Hematopoietic multipotent progenitor cell treated with erythropoietin and hydrocortisone succinate and interleukin-3 and kit ligand, for 8 days (in vitro differentiated cells): ENCODE data around the gene OR5K4.

Experiments
- DNase-seq: peaks from one replicate; pipeline ENCODE4 v3.0.0-alpha.2; 2015

Gene OR5K4, protein sequence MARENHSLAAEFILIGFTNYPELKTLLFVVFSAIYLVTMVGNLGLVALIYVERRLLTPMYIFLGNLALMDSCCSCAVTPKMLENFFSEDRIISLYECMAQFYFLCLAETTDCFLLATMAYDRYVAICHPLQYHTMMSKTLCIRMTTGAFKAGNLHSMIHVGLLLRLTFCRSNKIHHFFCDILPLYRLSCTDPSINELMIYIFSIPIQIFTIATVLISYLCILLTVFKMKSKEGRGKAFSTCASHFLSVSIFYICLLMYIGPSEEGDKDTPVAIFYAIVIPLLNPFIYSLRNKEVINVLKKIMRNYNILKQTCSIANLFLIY

GRCh38 chr3:98353554-98353953 lies at the start of gene OR5K4:
OR5K4 (plus strand) TSS chr3:98353854; CDS start chr3:98353854, 0 bp downstream.
- DNase-seq, result no peak

- DNase-seq, result no peak
Observed at GRCh38 chr3:98322101-98322500, 31.6 kb upstream of the OR5K4 start.

DNA sequence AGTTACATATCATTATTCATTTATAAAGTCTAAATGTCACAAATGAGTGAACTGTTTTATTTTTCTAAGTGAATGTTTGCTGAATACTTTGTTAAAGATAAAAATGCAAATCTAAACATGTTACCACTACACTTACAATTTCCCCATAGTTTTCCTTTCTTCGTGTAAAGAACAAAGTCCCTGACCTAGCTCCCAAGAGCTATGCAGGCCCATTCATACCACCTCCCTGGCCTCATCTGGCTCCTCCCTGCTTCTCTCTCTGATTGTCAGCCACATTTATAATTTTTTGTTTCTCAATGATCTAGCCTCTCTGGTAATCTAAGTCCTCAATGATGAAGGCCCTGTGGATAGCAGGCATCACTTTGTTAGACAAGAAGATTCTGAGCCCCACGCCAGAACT lies 31.0 kb upstream of the OR5K4 start:
- no peak for DNase-seq

DNA sequence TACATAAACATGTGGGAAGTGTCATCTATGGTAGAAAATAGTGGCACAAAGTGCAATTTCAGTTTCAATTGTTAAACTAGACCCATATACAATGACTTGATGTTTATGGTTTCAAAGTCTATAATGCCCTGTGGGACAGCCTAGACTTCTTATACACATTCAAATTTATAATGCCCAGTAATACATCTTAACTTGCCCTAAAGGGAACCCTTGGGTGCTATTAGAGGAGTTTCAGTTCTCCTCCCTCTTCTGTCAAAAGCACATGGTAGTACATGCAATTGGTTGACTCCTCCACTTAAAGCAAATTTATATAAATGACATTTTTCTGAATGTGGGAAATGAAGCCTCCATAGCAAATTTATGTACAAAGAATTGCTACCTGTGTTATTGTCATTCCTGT lies 30.2 kb upstream of the OR5K4 start:
- no peak for DNase-seq

- no peak for DNase-seq
Observed at GRCh38 chr3:98325055-98325454, 28.6 kb upstream of the OR5K4 start.

- no peak for DNase-seq
Observed at GRCh38 chr3:98326105-98326893, 27.4 kb upstream of the OR5K4 start.

DNA sequence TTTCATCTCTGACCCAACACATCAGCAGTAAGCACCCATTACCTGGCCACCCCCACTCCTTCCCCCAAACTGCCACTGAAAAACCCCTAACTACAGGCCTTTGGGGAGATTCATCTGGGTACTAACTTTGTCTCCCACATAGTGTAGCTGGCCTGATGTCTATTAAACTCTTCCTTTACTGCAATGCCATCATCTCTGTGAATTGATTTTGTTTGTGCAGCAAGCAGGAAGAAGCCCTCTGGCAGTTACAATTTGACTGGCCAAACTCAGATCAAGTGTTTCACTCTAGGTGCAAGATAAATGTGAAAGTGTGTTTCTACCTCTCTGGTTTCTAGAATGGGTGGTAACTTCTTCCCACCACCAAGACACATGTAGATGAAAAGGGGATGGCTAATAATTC lies 26.7 kb upstream of the OR5K4 start:
- DNase-seq, result no peak

- no peak for DNase-seq
Observed at GRCh38 chr3:98328933-98329332, 24.7 kb upstream of the OR5K4 start.

DNA sequence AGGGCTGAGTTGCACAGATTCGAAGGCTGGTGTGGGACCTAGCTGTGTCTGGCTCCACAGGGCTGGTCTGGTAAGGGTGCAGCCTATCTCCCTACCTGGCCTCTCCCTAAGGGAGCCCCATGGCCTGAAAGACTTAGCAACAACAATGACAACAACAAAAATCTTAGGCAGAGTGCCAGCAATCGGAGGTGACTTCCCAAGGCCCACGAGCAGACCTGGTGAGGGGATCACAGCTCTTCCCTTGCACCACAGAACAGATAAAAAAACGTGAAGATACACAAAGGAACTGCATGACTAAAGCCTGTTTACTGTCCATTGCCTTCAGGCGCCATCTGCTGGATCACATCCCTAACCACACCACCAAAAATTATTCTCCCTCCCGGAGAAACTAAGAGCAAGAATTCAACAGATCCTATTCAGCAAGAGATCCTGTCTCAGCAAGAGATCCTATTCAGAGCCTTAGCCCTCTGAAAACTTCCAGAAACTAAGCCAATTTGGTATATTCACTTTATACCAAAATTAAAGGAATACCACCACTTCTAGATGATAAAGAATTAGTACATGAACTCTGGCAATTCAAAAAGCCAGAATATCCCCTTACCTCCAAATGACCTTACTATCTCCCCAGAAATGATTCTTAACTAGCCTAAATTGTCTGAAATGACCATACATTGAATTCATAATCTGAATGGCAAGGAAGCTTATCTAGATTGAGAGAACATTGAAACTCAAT lies 24.1 kb upstream of the OR5K4 start:
- peak; percentile 57 for DNase-seq

DNA sequence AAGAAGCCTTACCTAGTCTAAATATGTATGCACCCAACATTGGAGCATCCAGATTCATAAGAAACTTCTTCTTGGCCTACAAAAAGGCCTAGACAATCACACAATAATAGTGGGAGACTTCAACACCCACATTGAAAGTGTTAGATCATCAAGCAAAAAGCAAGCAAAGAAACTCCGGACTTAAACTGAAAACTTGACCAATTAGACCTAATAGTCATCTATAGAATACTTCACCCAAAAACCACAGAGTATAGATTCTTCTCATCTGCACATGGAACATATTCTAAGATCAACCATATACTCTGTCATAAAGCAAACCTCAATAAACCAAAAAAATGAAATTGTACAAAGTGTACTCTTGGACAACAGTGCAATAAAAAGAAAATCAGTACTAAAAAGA lies 22.3 kb upstream of the OR5K4 start:
- no peak for DNase-seq

DNA sequence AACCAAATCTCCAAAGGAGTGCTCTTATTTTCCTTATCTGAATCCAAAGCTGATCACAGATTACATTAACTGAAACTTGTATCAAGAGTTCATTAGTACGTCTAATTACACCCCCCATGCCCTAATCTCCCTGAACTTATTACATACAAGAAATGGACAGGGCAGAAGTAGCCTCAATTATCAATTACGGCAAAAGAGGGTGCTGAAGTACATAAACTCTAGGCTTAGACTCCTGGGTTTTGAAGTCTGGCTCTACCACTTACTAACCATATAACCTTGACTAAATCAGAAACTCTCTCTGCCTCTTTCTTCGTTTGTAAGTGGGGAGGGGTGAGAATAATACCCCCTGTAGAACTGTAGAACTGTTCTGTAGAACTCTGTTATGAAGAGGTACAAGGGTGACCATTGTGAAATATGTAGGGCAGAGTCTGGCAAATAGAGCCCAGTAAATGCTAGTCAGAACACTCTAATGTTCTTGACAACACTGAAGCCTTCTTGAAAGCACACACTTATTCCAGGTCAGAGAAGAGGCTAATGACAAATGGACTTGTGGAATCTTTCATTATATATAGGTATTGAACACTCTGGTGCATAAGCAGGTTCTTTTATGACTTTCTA lies 19.6 kb upstream of the OR5K4 start:
- DNase-seq, result no peak

- DNase-seq, result no peak
Observed at GRCh38 chr3:98339031-98339430, 14.6 kb upstream of the OR5K4 start.

- DNase-seq, result no peak
Observed at GRCh38 chr3:98341758-98342157, 11.9 kb upstream of the OR5K4 start.

GRCh38 chr3:98343647-98344507 lies 9.8 kb upstream of the OR5K4 start:
- peak; percentile 65 for DNase-seq

GRCh38 chr3:98350082-98350481 lies 3.6 kb upstream of the OR5K4 start:
- no peak for DNase-seq

GRCh38 chr3:98359250-98359649 lies 5.6 kb downstream of the OR5K4 start:
- no peak for DNase-seq

- peak; percentile 11 for DNase-seq
Observed at GRCh38 chr3:98359993-98360675, 6.5 kb downstream of the OR5K4 start.

DNA sequence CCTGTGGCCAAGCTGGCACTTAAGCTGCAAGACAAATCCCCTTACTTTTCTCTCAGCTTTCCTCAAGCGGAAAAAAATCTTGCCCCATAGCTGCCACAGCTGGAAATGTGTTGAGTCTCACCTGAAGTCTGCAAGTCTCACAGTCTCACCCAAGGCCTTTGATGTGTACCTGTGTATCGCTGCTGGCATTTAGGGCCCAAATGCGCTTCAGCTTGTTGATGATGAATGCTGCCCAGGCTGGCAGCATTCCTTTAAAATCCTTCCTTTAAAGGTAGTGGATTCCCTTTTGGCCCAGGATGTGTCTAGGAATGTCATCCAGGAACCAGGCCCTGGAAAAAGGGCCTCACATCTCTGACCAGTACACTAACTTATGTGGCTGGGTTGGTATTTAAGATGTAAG lies 7.0 kb downstream of the OR5K4 start:
- no peak for DNase-seq

DNA sequence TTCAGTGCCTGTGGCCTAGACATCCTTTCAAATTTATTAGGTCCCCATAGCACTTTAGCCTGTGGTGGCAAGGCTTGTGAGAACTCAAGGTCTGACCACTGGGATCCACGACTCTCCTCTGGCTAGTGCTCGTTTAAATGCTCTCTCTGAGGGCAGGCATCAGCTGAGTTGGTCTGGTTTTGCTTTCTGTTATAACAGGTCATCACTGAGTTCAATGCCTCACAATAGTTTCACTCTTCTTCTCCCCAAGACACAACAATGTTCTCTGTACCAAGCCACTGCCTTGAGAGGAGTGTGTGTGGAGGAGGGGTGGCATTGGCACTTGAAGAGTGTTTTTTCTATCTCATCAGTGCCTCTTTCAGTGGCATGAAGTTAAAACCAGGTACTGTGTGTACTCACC lies 7.6 kb downstream of the OR5K4 start:
- DNase-seq, result no peak

DNA sequence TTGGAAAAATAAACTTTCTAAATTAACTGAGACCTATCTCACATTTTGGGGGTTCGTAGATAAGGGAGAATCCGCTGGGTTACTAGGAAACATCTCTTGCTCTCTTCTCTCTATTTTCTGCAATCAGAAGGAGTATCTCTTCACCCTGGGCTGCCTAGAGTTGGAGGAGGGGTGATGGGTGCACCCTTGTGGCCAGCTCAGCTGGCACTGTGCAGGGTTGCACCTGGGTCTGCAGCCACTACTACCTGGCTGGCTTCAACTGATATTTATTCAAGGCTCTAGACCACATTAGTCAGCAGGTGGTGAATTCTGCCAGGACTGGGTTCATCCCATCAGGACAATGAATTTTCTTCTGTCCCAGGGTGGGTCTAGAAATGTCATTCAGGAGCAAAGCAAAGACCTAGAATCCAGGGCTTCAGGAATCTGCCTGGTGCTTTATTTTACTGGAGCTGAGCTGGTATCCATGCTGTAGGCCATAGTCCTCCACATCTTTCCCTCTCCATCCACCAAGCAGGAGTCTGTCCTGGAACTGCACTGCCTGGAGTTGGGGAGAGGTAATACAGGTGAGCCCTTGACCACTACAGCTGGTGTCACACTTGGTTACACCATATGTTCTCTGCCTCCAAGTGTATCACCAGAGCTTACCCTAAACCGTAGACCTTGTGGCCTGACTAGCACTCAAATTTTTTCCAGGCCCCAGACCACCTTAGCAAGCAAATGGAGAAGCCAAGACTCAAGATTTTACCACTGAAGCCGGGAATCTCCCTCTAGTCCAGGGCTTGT lies 14.0 kb downstream of the OR5K4 start:
- DNase-seq, result no peak

GRCh38 chr3:98371186-98371585 lies 17.5 kb downstream of the OR5K4 start:
- DNase-seq, result no peak
